ENCODE measurements around the gene RALGPS1. TPM values are rescaled to one million over a fixed set of nuclear protein-coding genes. Genes with fewer than 3 reads are reported as not detected.

Gene RALGPS1
- total and polyA plus RNA-seq, 7 donors, result 6.6 to 18.6 (median 11.4) TPM

- no peak for TF ChIP-seq POLR2A (IDR thresholded peaks at IDR 0.05)
- intact Hi-C loops (cut with DNase I), result no loop called here
- Histone ChIP-seq H3K4me1 (peaks cover 0 to 16% (median 14%) of the 10 kb centered on the region in 4 donors), H3K27me3 (no peaks in the 10 kb centered on the region), H3K27ac (peak overlapping the region in 1 of 4 donors; percentile 15), H3K9me3 (no peaks in the 10 kb centered on the region), H3K36me3 (no peaks in the 10 kb centered on the region), H3K4me3 (no peak overlapping the region)
- no peak for DNase-seq
- 79 to 90% methylated on average over 2 of the region's 2 CpGs for WGBS, 2 donors
Observed at GRCh38 chr9:127059030-127059429, 144.4 kb downstream of the RALGPS1 start.

GRCh38 chr9:127059765-127060361, 145.3 kb downstream of the RALGPS1 start:
- DNase-seq, result no peak
- H3K27ac ChIP-seq, result peak overlapping the region in 1 of 4 donors; percentile 15
- no peaks in the 10 kb centered on the region for H3K36me3 ChIP-seq
- intact Hi-C loops (cut with DNase I), result no loop called here
- WGBS, 2 donors, result 67 to 91% methylated on average over 4 of the region's 4 CpGs
- H3K4me1 ChIP-seq, result peaks cover 0 to 10% (median 10%) of the 10 kb centered on the region in 4 donors
- H3K4me3 ChIP-seq, result no peak overlapping the region
- no peaks in the 10 kb centered on the region for H3K9me3 ChIP-seq
- no peak for TF ChIP-seq CTCF (IDR thresholded peaks at IDR 0.05)
- TF ChIP-seq POLR2AphosphoS5 (IDR thresholded peaks at IDR 0.05), result no peak
- TF ChIP-seq POLR2A (IDR thresholded peaks at IDR 0.05), result no peak
- no peak for TF ChIP-seq EP300 (IDR thresholded peaks at IDR 0.05)
- no peaks in the 10 kb centered on the region for H3K27me3 ChIP-seq

- Histone ChIP-seq H3K4me1 (peaks cover 0 to 10% (median 10%) of the 10 kb centered on the region in 4 donors), H3K27me3 (no peaks in the 10 kb centered on the region), H3K27ac (no peak overlapping the region), H3K9me3 (no peaks in the 10 kb centered on the region), H3K4me3 (no peak overlapping the region), H3K36me3 (no peaks in the 10 kb centered on the region)
- no peak for DNase-seq
- TF ChIP-seq POLR2AphosphoS5 (IDR thresholded peaks at IDR 0.05) (no peak), POLR2A (IDR thresholded peaks at IDR 0.05) (no peak), EP300 (IDR thresholded peaks at IDR 0.05) (no peak), CTCF (IDR thresholded peaks at IDR 0.05) (no peak)
- intact Hi-C loops (cut with DNase I), result no loop called here
- 96 to 97% methylated on average over 3 of the region's 3 CpGs for WGBS, 2 donors
Observed at GRCh38 chr9:127061411-127061810, 146.8 kb downstream of the RALGPS1 start.

GRCh38 chr9:127064335-127064734, 149.8 kb downstream of the RALGPS1 start:
- TF ChIP-seq CTCF (IDR thresholded peaks at IDR 0.05) (no peak), EP300 (IDR thresholded peaks at IDR 0.05) (no peak), POLR2AphosphoS5 (IDR thresholded peaks at IDR 0.05) (no peak), POLR2A (IDR thresholded peaks at IDR 0.05) (no peak)
- Histone ChIP-seq H3K27ac (no peak overlapping the region), H3K36me3 (no peaks in the 10 kb centered on the region), H3K4me3 (no peak overlapping the region), H3K27me3 (no peaks in the 10 kb centered on the region), H3K9me3 (no peaks in the 10 kb centered on the region), H3K4me1 (peaks cover 0 to 9% (median 5%) of the 10 kb centered on the region in 4 donors)
- WGBS, 2 donors, result 94 to 97% methylated on average over 2 of the region's 2 CpGs
- intact Hi-C loops (cut with DNase I), result no loop called here
- no peak for DNase-seq

GRCh38 chr9:127065592-127065991, 151.0 kb downstream of the RALGPS1 start:
- DNase-seq, result no peak
- 87 to 89% methylated on average over 1 of the region's 1 CpG for WGBS, 2 donors
- intact Hi-C loops (cut with DNase I), result no loop called here
- Histone ChIP-seq H3K9me3 (no peaks in the 10 kb centered on the region), H3K36me3 (peaks cover 0 to 8% (median 0%) of the 10 kb centered on the region in 4 donors), H3K4me3 (no peak overlapping the region), H3K27ac (no peak overlapping the region), H3K27me3 (no peaks in the 10 kb centered on the region), H3K4me1 (no peaks in the 10 kb centered on the region)
- TF ChIP-seq EP300 (IDR thresholded peaks at IDR 0.05) (no peak), POLR2A (IDR thresholded peaks at IDR 0.05) (no peak), POLR2AphosphoS5 (IDR thresholded peaks at IDR 0.05) (no peak), CTCF (IDR thresholded peaks at IDR 0.05) (no peak)

Data from sigmoid colon (tissue), 7 donors.